Measurements from ENCODE around the gene CDC42BPG. TPM values are rescaled to one million over a fixed set of nuclear protein-coding genes. Genes with fewer than 3 reads are reported as not detected.

The CDC42BPG gene
- total and polyA plus RNA-seq, 2 of the 8 experiments (the other 6 are each of a cell fraction or from before 2014, with no cell fraction given), result 3.7 to 10.6 TPM

DNA sequence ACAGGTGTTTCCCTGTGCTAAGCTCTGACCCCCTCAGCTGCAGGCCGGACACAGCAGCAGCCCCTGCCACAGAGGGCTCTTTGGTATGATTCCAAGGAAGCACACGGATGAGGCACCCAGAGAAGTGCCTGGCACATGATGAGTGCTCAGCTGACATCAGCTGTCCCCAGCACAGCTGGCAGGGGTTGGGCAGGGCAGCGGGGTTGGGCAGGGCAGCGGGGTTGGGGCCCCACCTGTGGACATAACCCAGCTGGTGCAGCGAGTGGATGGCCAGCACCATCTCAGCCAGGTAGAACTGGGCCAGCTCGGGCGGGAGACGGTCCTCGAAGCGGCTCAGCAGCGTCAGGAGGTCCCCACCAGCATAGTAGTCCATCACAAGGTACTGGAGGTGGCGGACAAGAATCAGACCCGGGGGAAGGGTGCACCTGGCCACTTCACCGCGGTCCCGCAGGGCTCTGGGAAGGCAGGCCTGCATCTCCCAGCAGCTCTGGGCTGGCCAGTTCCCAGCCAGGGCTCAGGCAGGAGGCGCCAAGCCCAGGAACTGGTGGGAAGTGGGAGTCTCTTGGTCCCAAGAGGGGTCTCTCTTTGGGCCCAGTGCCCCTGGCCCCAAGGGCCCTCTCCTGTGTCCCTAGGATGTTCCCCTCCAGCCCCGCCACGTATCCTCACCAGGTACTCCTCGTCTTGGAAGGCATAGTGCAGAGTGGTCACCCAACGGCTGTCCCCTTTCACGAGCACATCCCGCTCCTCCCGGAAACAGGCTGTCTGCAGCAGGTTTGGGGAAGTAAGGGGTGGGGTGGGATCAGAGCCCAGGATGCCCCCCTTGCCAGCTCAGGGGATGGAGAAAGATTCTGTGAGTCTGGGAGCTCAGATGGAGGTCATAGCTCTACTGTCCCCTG, 4.3 kb downstream of the CDC42BPG start:
- Histone ChIP-seq H3K9ac (replicated peaks in 1 of 4; ENCODE audit: extremely low read depth in 1 of 4, low read depth in 3 of 4, low read length in 3 of 4) (no peak overlapping the region), H3K79me2 (ENCODE audit: control insufficient read depth in 1 of 2, insufficient read depth in 2 of 2, low read length in 2 of 2) (peaks cover 0 to 3% of the 10 kb centered on the region in 2 experiments; a peak in 1 of 4 replicates), H2BK20ac (ENCODE audit: low read length) (no peak overlapping the region), H3K23ac (ENCODE audit: insufficient read length) (no peak overlapping the region), H4K91ac (replicated peaks; ENCODE audit: insufficient read length, low read length) (no peak overlapping the region), H3K27ac (ENCODE audit: low read depth, low read length) (no peak overlapping the region), H3K4ac (replicated peaks; ENCODE audit: insufficient read length, low read depth, low read length) (no peak overlapping the region), H3K79me1 (ENCODE audit: low read depth, low read length) (no peaks in the 10 kb centered on the region; the same call in 1 of the 2 replicates), H3K9me3 (ENCODE audit: insufficient read depth in 2 of 2, low read depth in 1 of 2, low read length in 1 of 2) (no peaks in the 10 kb centered on the region), H3K36me3 (ENCODE audit: control insufficient read depth in 2 of 4, insufficient read depth in 4 of 4, low read length in 3 of 4) (peaks cover 3 to 13% (median 7%) of the 10 kb centered on the region in 4 experiments; a peak in 4 of 8 replicates), H2BK15ac (ENCODE audit: low read length) (no peak overlapping the region), H3K4me3 (ENCODE audit: extremely low read depth in 1 of 4, insufficient read depth in 2 of 4, low read depth in 3 of 4, low read length in 4 of 4) (no peak overlapping the region), H2BK12ac (ENCODE audit: low read depth, low read length) (no peak overlapping the region), H3K4me2 (ENCODE audit: insufficient read depth in 1 of 2, low read depth in 2 of 2, low read length in 2 of 2) (no peak overlapping the region), H4K20me1 (replicated peaks in 1 of 2; ENCODE audit: control insufficient read depth in 1 of 2, insufficient read depth in 2 of 2, low read length in 2 of 2) (peaks cover 2 to 5% of the 10 kb centered on the region in 2 experiments), H3K23me2 (ENCODE audit: low read depth, low read length) (peaks cover 9% of the 10 kb centered on the region), H3K4me1 (replicated peaks in 1 of 4; ENCODE audit: control insufficient read depth in 3 of 4, insufficient read depth in 4 of 4, low read length in 3 of 4) (peaks cover 0 to 28% (median 21%) of the 10 kb centered on the region in 4 experiments; a peak in 6 of 7 replicates), H2BK120ac (replicated peaks; ENCODE audit: low read depth, low read length) (no peak overlapping the region), H2BK5ac (ENCODE audit: low read depth, low read length) (no peak overlapping the region), H2AK5ac (ENCODE audit: low read depth, low read length) (no peak overlapping the region), H4K5ac (ENCODE audit: insufficient read length, low read depth, low read length) (no peak overlapping the region), H3K56ac (replicated peaks; ENCODE audit: insufficient read length, low read depth, low read length) (no peak overlapping the region), H2AFZ (ENCODE audit: low read length) (no peak overlapping the region), H4K8ac (ENCODE audit: extremely low read depth, insufficient read depth, low read length) (no peak overlapping the region), H3K14ac (ENCODE audit: insufficient read length) (no peak overlapping the region), H3K18ac (ENCODE audit: extremely low read depth, low read length) (no peak overlapping the region), H3K27me3 (replicated peaks in 1 of 4; ENCODE audit: control insufficient read depth in 3 of 4, extremely low read depth in 1 of 4, insufficient read depth in 3 of 4, low read length in 3 of 4) (no peaks in the 10 kb centered on the region)
- POLR2A ChIA-PET (ENCODE audit: partially characterized antibody), result interaction anchor here (1.4 to 1.6 kb wide), 2 partner anchors 9 to 13 kb away, joined by 3 to 4 read pairs; no protein-coding TSS in a partner anchor
- DNase-seq (ENCODE audit: low read depth in 1 of 2, low spot score in 2 of 2) (no peak), FAIRE-seq (no peak)
- CTCF ChIA-PET (ENCODE audit: partially characterized antibody), result interaction anchor here (1.0 to 32.3 kb wide), 5 partner anchors 8 to 136 kb away, joined by 3 to 1058 read pairs (median 3); partner anchors contain the start of gene EHD1
- WGBS, 2 experiments (ENCODE audit: extremely low coverage in 1 of 2, insufficient coverage in 1 of 2, insufficient read length in 1 of 2, insufficient replicate concordance in 2 of 2, low coverage in 1 of 2, low lambda C conversion rate in 2 of 2, missing lambda C conversion rate in 1 of 2), result 94% methylated on average over 23 of the region's 24 CpGs; no CpG with 5 or more reads in 1 of the 2 experiments
- no peak for TF ChIP-seq JUN (IDR thresholded peaks at IDR 0.05; ENCODE audit: low read depth, low read length)
- TF ChIP-seq RBBP5 (IDR thresholded peaks at IDR 0.05; ENCODE audit: borderline replicate concordance, low read depth, low read length), result no peak
- no peak for TF ChIP-seq MAFK (IDR thresholded peaks at IDR 0.05; ENCODE audit: low read depth, low read length)
- TF ChIP-seq, protein P1, sequence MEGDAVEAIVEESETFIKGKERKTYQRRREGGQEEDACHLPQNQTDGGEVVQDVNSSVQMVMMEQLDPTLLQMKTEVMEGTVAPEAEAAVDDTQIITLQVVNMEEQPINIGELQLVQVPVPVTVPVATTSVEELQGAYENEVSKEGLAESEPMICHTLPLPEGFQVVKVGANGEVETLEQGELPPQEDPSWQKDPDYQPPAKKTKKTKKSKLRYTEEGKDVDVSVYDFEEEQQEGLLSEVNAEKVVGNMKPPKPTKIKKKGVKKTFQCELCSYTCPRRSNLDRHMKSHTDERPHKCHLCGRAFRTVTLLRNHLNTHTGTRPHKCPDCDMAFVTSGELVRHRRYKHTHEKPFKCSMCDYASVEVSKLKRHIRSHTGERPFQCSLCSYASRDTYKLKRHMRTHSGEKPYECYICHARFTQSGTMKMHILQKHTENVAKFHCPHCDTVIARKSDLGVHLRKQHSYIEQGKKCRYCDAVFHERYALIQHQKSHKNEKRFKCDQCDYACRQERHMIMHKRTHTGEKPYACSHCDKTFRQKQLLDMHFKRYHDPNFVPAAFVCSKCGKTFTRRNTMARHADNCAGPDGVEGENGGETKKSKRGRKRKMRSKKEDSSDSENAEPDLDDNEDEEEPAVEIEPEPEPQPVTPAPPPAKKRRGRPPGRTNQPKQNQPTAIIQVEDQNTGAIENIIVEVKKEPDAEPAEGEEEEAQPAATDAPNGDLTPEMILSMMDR (IDR thresholded peaks at IDR 0.05; ENCODE audit: control extremely low read depth in 1 of 3, insufficient read depth in 1 of 3, low read depth in 1 of 3, low read length in 3 of 3), result no peak
- TF ChIP-seq, protein P2, sequence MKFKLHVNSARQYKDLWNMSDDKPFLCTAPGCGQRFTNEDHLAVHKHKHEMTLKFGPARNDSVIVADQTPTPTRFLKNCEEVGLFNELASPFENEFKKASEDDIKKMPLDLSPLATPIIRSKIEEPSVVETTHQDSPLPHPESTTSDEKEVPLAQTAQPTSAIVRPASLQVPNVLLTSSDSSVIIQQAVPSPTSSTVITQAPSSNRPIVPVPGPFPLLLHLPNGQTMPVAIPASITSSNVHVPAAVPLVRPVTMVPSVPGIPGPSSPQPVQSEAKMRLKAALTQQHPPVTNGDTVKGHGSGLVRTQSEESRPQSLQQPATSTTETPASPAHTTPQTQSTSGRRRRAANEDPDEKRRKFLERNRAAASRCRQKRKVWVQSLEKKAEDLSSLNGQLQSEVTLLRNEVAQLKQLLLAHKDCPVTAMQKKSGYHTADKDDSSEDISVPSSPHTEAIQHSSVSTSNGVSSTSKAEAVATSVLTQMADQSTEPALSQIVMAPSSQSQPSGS (IDR thresholded peaks at IDR 0.05; ENCODE audit: low read length), result no peak
- TF ChIP-seq GABPA (IDR thresholded peaks at IDR 0.05; ENCODE audit: borderline replicate concordance, insufficient read depth, low read length), result no peak
